Measurements from ENCODE around the gene PEX16. TPM values are rescaled to one million over a fixed set of nuclear protein-coding genes. Genes with fewer than 3 reads are reported as not detected.

The PEX16 gene
- total RNA-seq, 2 experiments from 2014 or later, result 45.9 to 53.9 TPM

- Mint-ChIP-seq H3K36me3 (peaks cover 4% of the 10 kb centered on the region), H3K9me3 (ENCODE audit: low read depth) (no peaks in the 10 kb centered on the region), H3K27me3 (no peaks in the 10 kb centered on the region), H3K4me3 (no peak overlapping the region), H3K4me1 (no peaks in the 10 kb centered on the region), H3K27ac (no peak overlapping the region)
- CTCF ChIA-PET, result interaction anchor here (1.2 kb wide), 1 partner anchor 9 kb away, joined by 3 read pairs; no protein-coding TSS in a partner anchor
- DNase-seq (no peak), ATAC-seq (no peak)
These were observed 18.9 kb upstream of the PEX16 start for GRCh38 chr11:45936511-45937054.

GRCh38 chr11:45935349-45936064, 17.8 kb upstream of the PEX16 start:
- Mint-ChIP-seq H3K27me3 (no peaks in the 10 kb centered on the region), H3K36me3 (peaks cover 4% of the 10 kb centered on the region), H3K9me3 (ENCODE audit: low read depth) (no peaks in the 10 kb centered on the region), H3K27ac (no peak overlapping the region), H3K4me1 (peaks cover 5% of the 10 kb centered on the region), H3K4me3 (no peak overlapping the region)
- no peak for DNase-seq
- CTCF ChIA-PET, result interaction anchor here (0.7 kb wide), 1 partner anchor 126 kb away, joined by 3 read pairs; no protein-coding TSS in a partner anchor
- no peak for ATAC-seq

- DNase-seq, result no peak
- CTCF ChIA-PET, result interaction anchor here (0.7 kb wide), 2 partner anchors 126 to 1017 kb away, joined by 3 read pairs; no protein-coding TSS in a partner anchor
- Mint-ChIP-seq H3K4me3 (no peak overlapping the region), H3K27me3 (no peaks in the 10 kb centered on the region), H3K9me3 (ENCODE audit: low read depth) (no peaks in the 10 kb centered on the region), H3K27ac (no peak overlapping the region), H3K4me1 (peaks cover 13% of the 10 kb centered on the region), H3K36me3 (peaks cover 4% of the 10 kb centered on the region)
- no peak for ATAC-seq
These were observed 17.1 kb upstream of the PEX16 start for GRCh38 chr11:45934580-45935318.

GRCh38 chr11:45933846-45934579, 16.3 kb upstream of the PEX16 start:
- Mint-ChIP-seq H3K27ac (no peak overlapping the region), H3K4me1 (peaks cover 17% of the 10 kb centered on the region), H3K9me3 (ENCODE audit: low read depth) (no peaks in the 10 kb centered on the region), H3K27me3 (no peaks in the 10 kb centered on the region), H3K4me3 (no peak overlapping the region), H3K36me3 (peaks cover 4% of the 10 kb centered on the region)
- DNase-seq (no peak), ATAC-seq (no peak)
- CTCF ChIA-PET, result interaction anchor here (0.7 kb wide), 1 partner anchor 1017 kb away, joined by 3 read pairs; no protein-coding TSS in a partner anchor

- DNase-seq (no peak), ATAC-seq (no peak)
- Mint-ChIP-seq H3K27ac (no peak overlapping the region), H3K4me1 (peaks cover 17% of the 10 kb centered on the region), H3K4me3 (no peak overlapping the region), H3K27me3 (no peaks in the 10 kb centered on the region), H3K36me3 (peaks cover 4% of the 10 kb centered on the region), H3K9me3 (ENCODE audit: low read depth) (no peaks in the 10 kb centered on the region)
- CTCF ChIA-PET, result no interaction called here
These were observed 15.6 kb upstream of the PEX16 start for GRCh38 chr11:45933131-45933831.

- peaks cover 4% of the 10 kb centered on the region for H3K36me3 Mint-ChIP-seq
- H3K9me3 Mint-ChIP-seq (ENCODE audit: low read depth), result no peaks in the 10 kb centered on the region
These were observed 14.5 kb upstream of the PEX16 start for GRCh38 chr11:45932217-45932616.

GRCh38 chr11:45931739-45932138, 14.1 kb upstream of the PEX16 start:
- Mint-ChIP-seq H3K27me3 (no peaks in the 10 kb centered on the region), H3K27ac (no peak overlapping the region), H3K9me3 (ENCODE audit: low read depth) (no peaks in the 10 kb centered on the region), H3K36me3 (peaks cover 4% of the 10 kb centered on the region), H3K4me1 (peaks cover 31% of the 10 kb centered on the region), H3K4me3 (no peak overlapping the region)
- no peak for ATAC-seq
- CTCF ChIA-PET, result interaction anchor here (2.3 kb wide), 1 partner anchor 75 kb away, joined by 7 read pairs; no protein-coding TSS in a partner anchor
- DNase-seq, result no peak

More at GRCh38 chr11:45932217-45932616, 14.5 kb upstream of the PEX16 start:
- Mint-ChIP-seq H3K27ac (no peak overlapping the region), H3K27me3 (no peaks in the 10 kb centered on the region), H3K4me3 (no peak overlapping the region), H3K4me1 (peaks cover 28% of the 10 kb centered on the region)
- CTCF ChIA-PET, result no interaction called here
- no peak for ATAC-seq
- no peak for DNase-seq

- ATAC-seq, result no peak
- no peak for DNase-seq
- Mint-ChIP-seq H3K27ac (peak overlapping the region; percentile 90), H3K36me3 (peaks cover 4% of the 10 kb centered on the region), H3K4me1 (peaks cover 31% of the 10 kb centered on the region), H3K4me3 (no peak overlapping the region), H3K27me3 (no peaks in the 10 kb centered on the region), H3K9me3 (ENCODE audit: low read depth) (no peaks in the 10 kb centered on the region)
- CTCF ChIA-PET, result interaction anchor here (1.0 to 2.3 kb wide), 3 partner anchors 34 to 76 kb away, joined by 3 to 11 read pairs (median 7); no protein-coding TSS in a partner anchor
These were observed 13.4 kb upstream of the PEX16 start for GRCh38 chr11:45930951-45931570.

GRCh38 chr11:45930031-45930794, 12.5 kb upstream of the PEX16 start:
- Mint-ChIP-seq H3K4me3 (peak overlapping the region; percentile 43), H3K9me3 (ENCODE audit: low read depth) (no peaks in the 10 kb centered on the region), H3K36me3 (peaks cover 4% of the 10 kb centered on the region), H3K27ac (peak overlapping the region; percentile 90), H3K4me1 (peaks cover 31% of the 10 kb centered on the region), H3K27me3 (no peaks in the 10 kb centered on the region)
- DNase-seq (peak; percentile 81), ATAC-seq (peak; percentile 87)
- CTCF ChIA-PET, result interaction anchor here (1.0 to 2.3 kb wide), 6 partner anchors 12 to 308 kb away, joined by 3 to 11 read pairs (median 6); partner anchors contain the start of gene PEX16

GRCh38 chr11:45929486-45930030, 11.9 kb upstream of the PEX16 start:
- Mint-ChIP-seq H3K27me3 (peaks cover under 1% of the 10 kb centered on the region), H3K4me1 (peaks cover 31% of the 10 kb centered on the region), H3K4me3 (peak overlapping the region; percentile 43), H3K9me3 (ENCODE audit: low read depth) (no peaks in the 10 kb centered on the region), H3K27ac (peak overlapping the region; percentile 90), H3K36me3 (peaks cover 4% of the 10 kb centered on the region)
- ATAC-seq (peak; percentile 48), DNase-seq (peak; percentile 44)
- CTCF ChIA-PET, result interaction anchor here (0.7 to 2.3 kb wide), 6 partner anchors 11 to 309 kb away, joined by 3 to 11 read pairs (median 6); partner anchors contain the start of gene PEX16

GRCh38 chr11:45928535-45929215, 11.0 kb upstream of the PEX16 start:
- Mint-ChIP-seq H3K27me3 (peaks cover 8% of the 10 kb centered on the region), H3K27ac (no peak overlapping the region), H3K4me3 (no peak overlapping the region), H3K4me1 (peaks cover 31% of the 10 kb centered on the region), H3K9me3 (ENCODE audit: low read depth) (no peaks in the 10 kb centered on the region), H3K36me3 (peaks cover 4% of the 10 kb centered on the region)
- ATAC-seq (no peak), DNase-seq (no peak)
- CTCF ChIA-PET, result interaction anchor here (1.1 to 2.3 kb wide), 3 partner anchors 10 to 86 kb away, joined by 3 to 11 read pairs (median 3); partner anchors contain the start of gene PEX16
